HG03442 (cell line): ENCODE data around the gene CENATAC.
"Not testable (repeated sequence)": the region's sequence is repeated elsewhere in the genome, so short reads cannot be mapped to it uniquely, and the experiment has no call there.

Experiments used
- ATAC-seq: cut with Tn5 transposase; IDR thresholded peaks from one replicate; pipeline ENCODE4 v1.9.1; 2021; ENCODE audit warnings: mild to moderate bottlenecking, moderate library complexity; ENCODE audit not compliant: unreplicated experiment

CENATAC gene

GRCh38 chr11:118991486-118992038 lies 6.4 kb upstream of the CENATAC start:
- not testable (repeated sequence) for ATAC-seq

- ATAC-seq, result no peak
These were observed 862 bp upstream of the CENATAC start for GRCh38 chr11:118996926-118997626.

GRCh38 chr11:118998388-118998717 lies 415 bp downstream of the CENATAC start:
- peak; percentile 21 for ATAC-seq

- ATAC-seq, result no peak
These were observed 884 bp downstream of the CENATAC start for GRCh38 chr11:118998822-118999221.

- no peak for ATAC-seq
These were observed 3.0 kb downstream of the CENATAC start for GRCh38 chr11:119000906-119001305.

GRCh38 chr11:119006656-119007055 lies 8.7 kb downstream of the CENATAC start:
- no peak for ATAC-seq

GRCh38 chr11:119011476-119012053 lies 13.6 kb downstream of the CENATAC start:
- no peak for ATAC-seq

- no peak for ATAC-seq
These were observed 14.8 kb downstream of the CENATAC start for GRCh38 chr11:119012629-119013170.

- ATAC-seq, result no peak
These were observed 16.4 kb downstream of the CENATAC start for GRCh38 chr11:119014209-119014924.

GRCh38 chr11:119015054-119015611 lies 17.2 kb downstream of the CENATAC start:
- ATAC-seq, result no peak

GRCh38 chr11:119016216-119017009 lies 18.5 kb downstream of the CENATAC start:
- no peak for ATAC-seq

- not testable (repeated sequence) for ATAC-seq
These were observed 19.4 kb downstream of the CENATAC start for GRCh38 chr11:119017377-119017776.

- ATAC-seq, result peak; percentile 84
These were observed 20.4 kb downstream of the CENATAC start, which contains the start of the genes RPS25 and TRAPPC4 for GRCh38 chr11:119018074-119018938. Gene RPS25 (minus strand): TSS chr11:119018343. CDS start chr11:119018284, 59 bp downstream. Gene TRAPPC4 (plus strand): TSS chr11:119018766. CDS start chr11:119018796, 30 bp downstream.

- ATAC-seq, result no peak
These were observed 22.1 kb downstream of the CENATAC start for GRCh38 chr11:119019996-119020395.

GRCh38 chr11:119021631-119022030 lies 23.7 kb downstream of the CENATAC start:
- no peak for ATAC-seq

GRCh38 chr11:119023741-119024140 lies 25.8 kb downstream of the CENATAC start:
- ATAC-seq, result no peak

GRCh38 chr11:119024430-119025098 lies 26.6 kb downstream of the CENATAC start:
- no peak for ATAC-seq

GRCh38 chr11:119025099-119025473 lies 27.1 kb downstream of the CENATAC start:
- no peak for ATAC-seq

GRCh38 chr11:119025541-119025940 lies 27.6 kb downstream of the CENATAC start:
- no peak for ATAC-seq
